Measurements from ENCODE around the gene DOCK1. TPM values are rescaled to one million over a fixed set of nuclear protein-coding genes. Genes with fewer than 3 reads are reported as not detected.

The DOCK1 gene
- total RNA-seq, 1 donor from 2014 or later: 72.6 TPM

- peaks cover 16% of the 10 kb centered on the region for H4K20me1 ChIP-seq (ENCODE audit: low read depth)
- no peaks in the 10 kb centered on the region for H3K9me3 ChIP-seq (ENCODE audit: low read depth)
- no peaks in the 10 kb centered on the region for H3K36me3 ChIP-seq
- no peak overlapping the region for H3K4me3 ChIP-seq
- H3K36me3 Mint-ChIP-seq: peaks cover 6% of the 10 kb centered on the region
- H3K4me2 ChIP-seq: no peak overlapping the region
- H3K27me3 Mint-ChIP-seq (ENCODE audit: insufficient read depth, low read depth): no peaks in the 10 kb centered on the region
- no peaks in the 10 kb centered on the region for H3K4me1 ChIP-seq
- peaks cover 30% of the 10 kb centered on the region for H3K4me1 Mint-ChIP-seq
- no peaks in the 10 kb centered on the region for H3F3A ChIP-seq (ENCODE audit: low read depth)
- no peaks in the 10 kb centered on the region for H3K79me2 ChIP-seq (ENCODE audit: low read depth)
- H3K9me3 Mint-ChIP-seq: peaks cover 5% of the 10 kb centered on the region
- TF ChIP-seq, protein P1, sequence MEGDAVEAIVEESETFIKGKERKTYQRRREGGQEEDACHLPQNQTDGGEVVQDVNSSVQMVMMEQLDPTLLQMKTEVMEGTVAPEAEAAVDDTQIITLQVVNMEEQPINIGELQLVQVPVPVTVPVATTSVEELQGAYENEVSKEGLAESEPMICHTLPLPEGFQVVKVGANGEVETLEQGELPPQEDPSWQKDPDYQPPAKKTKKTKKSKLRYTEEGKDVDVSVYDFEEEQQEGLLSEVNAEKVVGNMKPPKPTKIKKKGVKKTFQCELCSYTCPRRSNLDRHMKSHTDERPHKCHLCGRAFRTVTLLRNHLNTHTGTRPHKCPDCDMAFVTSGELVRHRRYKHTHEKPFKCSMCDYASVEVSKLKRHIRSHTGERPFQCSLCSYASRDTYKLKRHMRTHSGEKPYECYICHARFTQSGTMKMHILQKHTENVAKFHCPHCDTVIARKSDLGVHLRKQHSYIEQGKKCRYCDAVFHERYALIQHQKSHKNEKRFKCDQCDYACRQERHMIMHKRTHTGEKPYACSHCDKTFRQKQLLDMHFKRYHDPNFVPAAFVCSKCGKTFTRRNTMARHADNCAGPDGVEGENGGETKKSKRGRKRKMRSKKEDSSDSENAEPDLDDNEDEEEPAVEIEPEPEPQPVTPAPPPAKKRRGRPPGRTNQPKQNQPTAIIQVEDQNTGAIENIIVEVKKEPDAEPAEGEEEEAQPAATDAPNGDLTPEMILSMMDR (IDR thresholded peaks at IDR 0.05): no peak
- TF ChIP-seq EZH2phosphoT487 (IDR thresholded peaks at IDR 0.05) (no peak), EZH2 (IDR thresholded peaks at IDR 0.05) (no peak)
- H3K27me3 ChIP-seq: no peaks in the 10 kb centered on the region
- no peak overlapping the region for H3K4me3 Mint-ChIP-seq
- DNase-seq (ENCODE audit: low spot score): no peak
- no peak overlapping the region for H3K9ac ChIP-seq
- no peak overlapping the region for H3K27ac Mint-ChIP-seq
- H3K27ac ChIP-seq: no peak overlapping the region
- no peak overlapping the region for H2AFZ ChIP-seq (replicated peaks)
Observed at GRCh38 chr10:127151981-127152699, 246.9 kb downstream of the DOCK1 start.

- H3K9me3 ChIP-seq (ENCODE audit: low read depth): no peaks in the 10 kb centered on the region
- H3K36me3 ChIP-seq: no peaks in the 10 kb centered on the region
- H3K27ac ChIP-seq: no peak overlapping the region
- no peak for TF ChIP-seq EZH2 (IDR thresholded peaks at IDR 0.05)
- no peak for TF ChIP-seq EZH2phosphoT487 (IDR thresholded peaks at IDR 0.05)
- TF ChIP-seq, protein P1 (IDR thresholded peaks at IDR 0.05): no peak
- Mint-ChIP-seq H3K36me3 (peaks cover 3% of the 10 kb centered on the region), H3K4me1 (peaks cover 32% of the 10 kb centered on the region), H3K27ac (no peak overlapping the region), H3K4me3 (no peak overlapping the region), H3K9me3 (peaks cover 3% of the 10 kb centered on the region), H3K27me3 (ENCODE audit: insufficient read depth, low read depth) (no peaks in the 10 kb centered on the region)
- no peak overlapping the region for H2AFZ ChIP-seq (replicated peaks)
- no peaks in the 10 kb centered on the region for H3K4me1 ChIP-seq
- peaks cover 25% of the 10 kb centered on the region for H4K20me1 ChIP-seq (ENCODE audit: low read depth)
- H3K79me2 ChIP-seq (ENCODE audit: low read depth): no peaks in the 10 kb centered on the region
- no peak for DNase-seq (ENCODE audit: low spot score)
- H3F3A ChIP-seq (ENCODE audit: low read depth): no peaks in the 10 kb centered on the region
- no peak overlapping the region for H3K4me2 ChIP-seq
- no peak overlapping the region for H3K4me3 ChIP-seq
- H3K9ac ChIP-seq: no peak overlapping the region
- no peaks in the 10 kb centered on the region for H3K27me3 ChIP-seq
Observed at GRCh38 chr10:127153181-127153580, 248.0 kb downstream of the DOCK1 start.

GRCh38 chr10:127154831-127155620, 249.8 kb downstream of the DOCK1 start:
- no peak overlapping the region for H3K27ac Mint-ChIP-seq
- H3K9ac ChIP-seq: no peak overlapping the region
- DNase-seq (ENCODE audit: low spot score): no peak
- no peaks in the 10 kb centered on the region for H3K36me3 Mint-ChIP-seq
- no peaks in the 10 kb centered on the region for H3K27me3 ChIP-seq
- no peaks in the 10 kb centered on the region for H3K9me3 Mint-ChIP-seq
- H3K36me3 ChIP-seq: no peaks in the 10 kb centered on the region
- H4K20me1 ChIP-seq (ENCODE audit: low read depth): peaks cover 39% of the 10 kb centered on the region
- no peaks in the 10 kb centered on the region for H3K4me1 ChIP-seq
- H3K4me1 Mint-ChIP-seq: peaks cover 15% of the 10 kb centered on the region
- H3F3A ChIP-seq (ENCODE audit: low read depth): no peaks in the 10 kb centered on the region
- H3K9me3 ChIP-seq (ENCODE audit: low read depth): no peaks in the 10 kb centered on the region
- no peak overlapping the region for H2AFZ ChIP-seq (replicated peaks)
- H3K4me3 Mint-ChIP-seq: no peak overlapping the region
- no peaks in the 10 kb centered on the region for H3K79me2 ChIP-seq (ENCODE audit: low read depth)
- H3K4me3 ChIP-seq: no peak overlapping the region
- H3K27me3 Mint-ChIP-seq (ENCODE audit: insufficient read depth, low read depth): no peaks in the 10 kb centered on the region
- no peak overlapping the region for H3K4me2 ChIP-seq
- TF ChIP-seq EZH2 (IDR thresholded peaks at IDR 0.05) (no peak), EZH2phosphoT487 (IDR thresholded peaks at IDR 0.05) (no peak)
- TF ChIP-seq, protein P1 (IDR thresholded peaks at IDR 0.05): no peak
- no peak overlapping the region for H3K27ac ChIP-seq
